ENCODE results near the gene CCDC69.

GRCh38 chr5:151183456-151184245 is 40.2 kb downstream of the CCDC69 start:
- no peak for TF ChIP-seq CTCF (IDR thresholded peaks at IDR 0.05; ENCODE audit: low read length)
- no peak for TF ChIP-seq EZH2 (IDR thresholded peaks at IDR 0.05; ENCODE audit: borderline replicate concordance, low read length)

Data from OCI-LY1 (cell line).